Upper lobe of right lung (tissue), 1 donor: ENCODE data around the gene TMEM187. TPM values are rescaled to one million over a fixed set of nuclear protein-coding genes. Genes with fewer than 3 reads are reported as not detected.

Experiments
- ATAC-seq: fragments of 200-7000 bp; cut with Tn5 transposase; one replicate; pipeline ENCODE4 v1.9.1; 2020; ENCODE audit warnings: mild to moderate bottlenecking, moderate library complexity
- DNase-seq: peaks from one replicate; pipeline ENCODE4 v3.0.0-alpha.2; 2020
- H3K27ac ChIP-seq: fragments of 200-600 bp; one replicate; pipeline ENCODE4 v1.8.0; 2022
- H3K27me3 ChIP-seq: fragments of 200-600 bp; one replicate; pipeline ENCODE4 v1.8.0; 2022; ENCODE audit warnings: mild to moderate bottlenecking
- H3K36me3 ChIP-seq: fragments of 200-600 bp; one replicate; pipeline ENCODE4 v1.8.0; 2022
- H3K4me1 ChIP-seq: fragments of 200-600 bp; one replicate; pipeline ENCODE4 v1.8.0; 2022
- H3K4me3 ChIP-seq: fragments of 200-600 bp; one replicate; pipeline ENCODE4 v1.8.0; 2022; ENCODE audit warnings: mild to moderate bottlenecking
- H3K9me3 ChIP-seq: fragments of 200-600 bp; one replicate; pipeline ENCODE4 v1.8.0; 2022
- intact Hi-C: fragments of 100-400 bp; cut with DNase I; formaldehyde crosslinking; loops from one replicate; pipeline ENCODE4 v1.11.0; 2022
- total RNA-seq: library from RNA; stranded (reverse); fragmentation: NEBNext Ultra II Directional; extraction: Animal tissue kit (Norgen Biotek cat#: 25700); gene quantifications from one replicate; pipeline ENCODE4 v1.2.1, GENCODE V29; 2021
- TF ChIP-seq, protein P1 (sequence below): fragments of 200-600 bp; IDR thresholded peaks from one replicate; pipeline ENCODE4 v1.8.0; 2022; ENCODE audit warnings: antibody characterized with exemption
- donor health status: DM: no; HTN: yes; CAD: no; lungs with severe emphysema.

TMEM187 gene
- total RNA-seq, 1 donor from 2014 or later = 9.0 TPM

DNA sequence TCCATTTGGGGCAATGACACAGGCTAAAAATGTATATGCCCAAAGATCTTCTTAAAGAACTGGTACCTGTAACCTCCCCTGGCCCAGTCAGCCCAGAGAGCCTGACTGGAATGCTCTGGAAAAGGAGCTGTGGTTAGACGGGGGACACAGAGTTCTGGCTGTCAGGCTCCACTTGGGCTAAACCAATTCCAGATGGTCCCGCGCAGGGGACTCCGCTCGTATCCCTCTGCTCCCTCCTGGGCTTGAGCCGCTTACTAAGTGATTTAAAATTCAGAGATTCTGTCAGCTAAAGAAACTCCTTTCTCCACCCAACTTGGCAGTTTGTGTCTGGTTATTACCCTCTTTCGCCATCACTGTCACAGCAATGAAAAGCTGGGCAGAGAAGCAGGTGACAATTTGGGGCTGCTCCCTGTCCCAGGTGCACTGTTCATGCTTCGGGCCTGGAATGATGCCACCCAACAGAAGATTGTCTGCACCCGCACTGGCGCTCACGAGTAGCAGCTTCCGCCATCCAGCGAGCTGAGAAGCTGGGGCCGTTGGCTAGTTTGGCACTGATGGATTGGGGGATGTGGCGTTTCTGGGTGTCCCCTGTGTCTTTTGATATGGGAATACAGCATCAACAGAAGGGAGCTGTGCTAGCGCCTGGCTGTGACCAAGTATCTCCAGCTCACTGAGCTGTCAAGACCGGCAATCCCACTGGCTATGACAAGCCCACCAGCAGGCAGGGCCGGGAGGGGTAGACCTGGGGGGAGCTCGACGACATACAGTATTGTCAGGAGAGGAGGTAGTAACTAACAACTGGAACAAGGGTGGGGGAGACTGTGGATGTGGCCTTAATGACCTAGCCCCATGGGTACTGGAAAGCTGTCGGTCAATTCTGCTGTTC lies 53.8 kb downstream of the TMEM187 start:
- Histone ChIP-seq H3K9me3 (no peaks in the 10 kb centered on the region), H3K36me3 (peaks cover 16% of the 10 kb centered on the region), H3K4me3 (no peak overlapping the region), H3K27ac (no peak overlapping the region), H3K27me3 (no peaks in the 10 kb centered on the region), H3K4me1 (no peaks in the 10 kb centered on the region)
- DNase-seq (no peak), ATAC-seq (no peak)
- intact Hi-C loops = no loop called here
- TF ChIP-seq, protein P1, sequence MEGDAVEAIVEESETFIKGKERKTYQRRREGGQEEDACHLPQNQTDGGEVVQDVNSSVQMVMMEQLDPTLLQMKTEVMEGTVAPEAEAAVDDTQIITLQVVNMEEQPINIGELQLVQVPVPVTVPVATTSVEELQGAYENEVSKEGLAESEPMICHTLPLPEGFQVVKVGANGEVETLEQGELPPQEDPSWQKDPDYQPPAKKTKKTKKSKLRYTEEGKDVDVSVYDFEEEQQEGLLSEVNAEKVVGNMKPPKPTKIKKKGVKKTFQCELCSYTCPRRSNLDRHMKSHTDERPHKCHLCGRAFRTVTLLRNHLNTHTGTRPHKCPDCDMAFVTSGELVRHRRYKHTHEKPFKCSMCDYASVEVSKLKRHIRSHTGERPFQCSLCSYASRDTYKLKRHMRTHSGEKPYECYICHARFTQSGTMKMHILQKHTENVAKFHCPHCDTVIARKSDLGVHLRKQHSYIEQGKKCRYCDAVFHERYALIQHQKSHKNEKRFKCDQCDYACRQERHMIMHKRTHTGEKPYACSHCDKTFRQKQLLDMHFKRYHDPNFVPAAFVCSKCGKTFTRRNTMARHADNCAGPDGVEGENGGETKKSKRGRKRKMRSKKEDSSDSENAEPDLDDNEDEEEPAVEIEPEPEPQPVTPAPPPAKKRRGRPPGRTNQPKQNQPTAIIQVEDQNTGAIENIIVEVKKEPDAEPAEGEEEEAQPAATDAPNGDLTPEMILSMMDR = no peak

DNA sequence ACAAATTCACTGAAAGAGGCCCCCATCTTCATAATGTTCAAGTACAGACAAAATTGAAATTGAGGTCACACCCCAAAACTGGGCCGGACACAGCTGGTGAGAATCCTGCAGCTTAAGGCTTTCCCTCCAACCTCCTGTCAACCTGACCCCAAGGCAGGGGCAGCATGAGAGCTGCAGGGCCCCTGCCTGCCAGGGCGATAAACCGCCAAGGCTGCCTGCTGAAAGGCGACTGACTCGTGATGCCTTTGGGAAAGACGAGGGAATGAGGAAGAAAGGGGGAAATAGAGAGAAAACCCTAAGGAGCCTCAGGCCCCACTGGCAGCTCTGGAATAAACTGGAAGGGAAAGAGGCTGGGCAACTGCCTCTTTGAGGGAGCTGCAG lies 54.5 kb downstream of the TMEM187 start:
- H3K4me3 ChIP-seq = no peak overlapping the region
- intact Hi-C loops = no loop called here
- TF ChIP-seq, protein P1 = no peak
- H3K4me1 ChIP-seq = no peaks in the 10 kb centered on the region
- no peaks in the 10 kb centered on the region for H3K27me3 ChIP-seq
- DNase-seq (no peak), ATAC-seq (no peak)
- no peaks in the 10 kb centered on the region for H3K9me3 ChIP-seq
- no peak overlapping the region for H3K27ac ChIP-seq
- peaks cover 22% of the 10 kb centered on the region for H3K36me3 ChIP-seq

DNA sequence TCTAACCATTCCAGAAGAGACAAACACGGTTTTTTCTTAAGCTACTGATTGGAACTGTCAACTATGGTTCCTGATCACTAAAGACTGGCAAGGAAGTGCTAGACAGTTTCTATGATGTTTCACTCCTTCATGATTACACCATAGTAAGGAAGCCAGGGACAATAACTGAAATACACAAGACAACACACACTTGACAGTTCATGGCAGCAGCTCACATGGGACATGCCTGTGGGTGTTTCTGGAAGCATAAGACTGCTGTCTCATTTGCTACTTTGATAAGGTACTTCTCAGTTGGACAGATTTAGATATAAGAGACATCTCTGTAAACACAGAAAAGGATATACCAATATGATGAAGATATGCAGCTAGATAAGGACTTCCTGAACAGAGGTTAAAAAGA lies 55.4 kb downstream of the TMEM187 start:
- TF ChIP-seq, protein P1 = no peak
- Histone ChIP-seq H3K27ac (no peak overlapping the region), H3K36me3 (peaks cover 25% of the 10 kb centered on the region), H3K9me3 (no peaks in the 10 kb centered on the region), H3K4me1 (no peaks in the 10 kb centered on the region), H3K27me3 (no peaks in the 10 kb centered on the region), H3K4me3 (no peak overlapping the region)
- ATAC-seq = peak; percentile 25
- intact Hi-C loops = no loop called here
- DNase-seq = no peak

DNA sequence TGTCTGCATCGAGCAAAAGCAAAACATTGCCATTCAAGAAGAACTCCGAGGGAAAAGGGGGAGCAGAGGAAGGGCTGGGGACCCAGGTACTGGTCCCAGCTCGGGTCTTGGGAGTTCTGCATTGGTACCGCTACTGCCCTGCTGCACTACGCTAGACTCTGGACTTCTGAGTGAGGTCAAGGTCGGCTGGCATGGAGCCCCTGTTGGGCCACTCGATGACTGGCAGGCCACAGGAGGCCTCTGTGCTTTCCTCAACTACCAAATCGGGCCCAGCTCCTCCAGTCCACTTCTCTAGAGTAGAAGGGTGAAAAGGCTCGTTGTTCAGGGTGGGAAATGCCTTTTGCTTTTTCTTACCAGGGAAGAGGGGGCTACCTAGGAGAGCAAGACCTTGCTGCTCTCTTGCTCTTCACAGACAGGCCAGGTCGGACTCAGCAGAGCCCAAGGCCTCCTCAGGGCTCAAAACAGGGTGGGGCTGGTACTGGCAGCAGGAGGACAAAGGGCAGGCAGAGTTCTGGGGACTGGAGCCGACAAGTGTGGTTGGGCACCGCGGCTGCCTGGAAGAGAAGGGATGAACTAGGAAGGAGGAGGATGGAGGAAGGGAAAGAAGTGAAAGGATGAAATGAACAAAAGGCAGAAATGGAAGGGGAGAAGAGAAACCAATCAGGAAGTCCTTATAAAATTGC lies 56.1 kb downstream of the TMEM187 start:
- H3K9me3 ChIP-seq = no peaks in the 10 kb centered on the region
- no peak for DNase-seq
- ATAC-seq = peak; percentile 14
- intact Hi-C loops = no loop called here
- no peak overlapping the region for H3K4me3 ChIP-seq
- H3K36me3 ChIP-seq = peaks cover 25% of the 10 kb centered on the region
- H3K27me3 ChIP-seq = no peaks in the 10 kb centered on the region
- H3K4me1 ChIP-seq = no peaks in the 10 kb centered on the region
- H3K27ac ChIP-seq = no peak overlapping the region
- TF ChIP-seq, protein P1 = no peak

DNA sequence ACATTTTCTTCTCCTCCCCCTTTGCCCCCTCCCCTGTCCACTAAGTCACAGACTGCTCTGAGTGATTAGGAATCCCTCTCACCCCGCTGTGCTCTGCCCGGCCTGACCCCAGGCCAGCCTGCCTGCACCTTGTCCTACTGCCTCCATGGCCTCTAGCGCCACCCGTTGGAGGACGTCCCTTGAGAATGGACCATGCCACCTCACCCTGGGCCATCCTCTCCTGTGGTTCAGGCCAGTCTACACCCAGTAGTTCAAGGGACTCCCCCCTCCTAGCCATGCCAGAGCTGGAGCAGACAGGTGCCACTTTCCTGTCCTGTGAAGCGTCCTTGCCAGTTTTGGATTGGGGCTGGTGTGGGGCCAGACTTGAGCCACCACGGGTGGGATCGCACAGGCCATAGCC lies 56.9 kb downstream of the TMEM187 start:
- TF ChIP-seq, protein P1 = no peak
- ATAC-seq (peak; percentile 30), DNase-seq (no peak)
- H3K27me3 ChIP-seq = no peaks in the 10 kb centered on the region
- H3K36me3 ChIP-seq = peaks cover 25% of the 10 kb centered on the region
- no peaks in the 10 kb centered on the region for H3K9me3 ChIP-seq
- H3K4me3 ChIP-seq = no peak overlapping the region
- no peak overlapping the region for H3K27ac ChIP-seq
- intact Hi-C loops = no loop called here
- no peaks in the 10 kb centered on the region for H3K4me1 ChIP-seq
